GM12873 (cell line): Measurements from ENCODE around the gene SLC25A30.

Source experiments
- CTCF ChIP-seq: IDR thresholded peaks from 2 replicates; pipeline ENCODE4 v1.5.1; 2012; ENCODE audit warnings: low read depth, mild to moderate bottlenecking, moderate library complexity, low read length, control low read depth; ENCODE audit not compliant: insufficient read depth; ENCODE audit errors: missing control alignments

Gene SLC25A30

DNA sequence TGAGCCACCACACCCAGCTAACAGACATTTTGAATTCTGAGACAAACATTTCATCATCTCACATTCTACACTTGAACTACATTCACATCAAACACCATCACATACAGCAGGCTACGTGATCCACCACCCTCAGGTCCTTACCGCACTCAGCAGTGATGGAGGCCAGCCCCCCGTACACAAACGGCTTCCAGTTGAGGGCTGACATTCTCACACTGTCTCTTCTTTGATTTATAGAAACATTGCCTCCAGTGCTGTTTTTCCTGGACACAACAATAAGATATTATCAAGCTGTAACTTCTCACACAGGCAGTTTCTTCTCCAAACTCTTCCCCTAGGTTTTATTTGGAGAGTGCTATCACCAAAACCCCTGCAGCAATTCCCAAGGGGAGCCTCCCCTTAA, 7.0 kb downstream of the SLC25A30 start:
- TF ChIP-seq CTCF, result no peak

GRCh38 chr13:45410466-45410865, 7.7 kb downstream of the SLC25A30 start:
- TF ChIP-seq CTCF, result no peak

DNA sequence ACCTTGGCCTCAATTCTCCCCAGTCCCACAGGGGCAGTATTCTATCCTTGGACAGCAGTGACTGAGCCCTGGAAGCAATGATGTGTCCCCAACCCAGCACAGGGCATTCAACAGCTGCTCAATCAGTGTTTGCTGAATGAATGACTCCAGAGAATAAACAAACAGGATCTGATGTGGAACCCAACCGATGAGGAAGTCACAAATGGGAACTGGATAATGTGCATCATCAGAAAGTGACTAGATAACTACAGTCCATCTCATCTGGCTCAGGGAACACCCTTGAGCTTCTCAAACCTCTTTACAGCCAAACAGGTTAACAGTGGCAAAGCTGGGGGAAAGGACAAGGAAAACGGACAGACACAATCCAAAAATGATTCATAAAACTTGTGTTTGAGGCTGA, 8.2 kb downstream of the SLC25A30 start:
- TF ChIP-seq CTCF, result no peak

DNA sequence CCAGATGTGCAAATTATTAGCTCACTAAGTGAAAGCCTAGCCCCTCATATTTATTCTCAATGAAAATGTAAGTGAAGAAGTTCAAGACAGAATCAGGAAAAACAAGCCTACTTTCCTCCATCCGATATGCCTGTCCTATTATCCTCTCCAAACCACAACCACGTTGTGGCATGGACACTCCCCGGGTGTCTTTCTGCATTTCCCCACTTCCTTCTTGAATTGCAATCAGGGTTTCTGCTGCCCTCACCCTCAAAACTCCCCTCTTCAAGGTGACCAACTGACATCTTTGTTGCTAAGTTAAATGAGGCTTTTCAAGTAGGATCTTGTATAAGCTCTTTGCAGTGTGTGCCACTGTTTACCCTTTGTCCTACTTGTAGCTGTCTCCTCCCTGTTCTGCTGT, 11.8 kb downstream of the SLC25A30 start:
- TF ChIP-seq CTCF, result no peak

DNA sequence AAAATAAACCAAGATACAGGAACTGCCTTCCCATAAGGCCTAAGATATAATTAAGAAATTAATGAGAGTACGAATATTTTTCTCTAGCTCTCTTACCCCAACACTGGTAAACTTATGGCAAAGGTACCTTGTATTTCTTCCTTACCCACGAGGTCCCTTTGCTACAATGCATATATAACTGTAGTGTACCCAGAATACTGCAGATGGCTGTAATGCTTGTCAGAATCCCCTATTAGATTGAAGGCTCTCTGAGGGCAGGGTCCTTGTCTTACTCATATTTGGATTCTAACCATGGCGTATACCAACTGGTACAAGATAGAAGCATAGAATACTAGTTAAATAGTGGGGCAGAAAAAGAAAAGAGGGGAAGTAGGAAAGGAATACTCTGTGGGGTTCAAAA, 15.1 kb downstream of the SLC25A30 start:
- TF ChIP-seq CTCF, result no peak

GRCh38 chr13:45402641-45403040, 15.5 kb downstream of the SLC25A30 start:
- TF ChIP-seq CTCF, result no peak

DNA sequence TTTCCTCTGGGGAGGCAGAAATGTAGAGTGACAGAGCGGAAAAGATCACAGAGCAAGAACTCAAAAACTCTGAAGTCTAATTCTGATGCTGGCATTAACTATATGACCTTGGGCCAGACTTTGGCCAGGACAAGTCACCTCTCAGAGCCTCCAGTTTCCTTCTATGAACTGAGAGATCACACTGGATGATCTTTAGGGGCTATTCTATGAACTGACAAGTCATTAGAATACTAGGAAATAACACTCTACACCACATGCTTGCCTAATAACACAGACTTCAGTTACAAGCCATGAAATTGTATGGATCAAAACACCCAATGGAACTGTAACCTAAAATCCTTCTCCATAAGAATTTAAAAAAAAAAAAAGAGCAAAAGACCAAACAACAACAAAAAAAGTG, 16.9 kb downstream of the SLC25A30 start:
- no peak for TF ChIP-seq CTCF

- TF ChIP-seq CTCF, result no peak
These were observed 19.3 kb downstream of the SLC25A30 start for GRCh38 chr13:45398877-45399276.
